Activated naive CD4-positive, alpha-beta T cell treated with anti-CD3 and anti-CD28 coated beads, Interleukin-2, amount 10 ng/mL, durations not matched to agents 7 days and 5 days (primary cell): ENCODE data around the gene RAE1.

Source experiments
- CTCF ChIA-PET: fragments of 350-600 bp; sonication (Branson Sonifier 250); formaldehyde crosslinking; loops from one replicate; lab custom pipeline; 2021; ENCODE audit warnings: antibody characterized with exemption; lab: Charles Lee
- DNase-seq: peaks from one replicate; pipeline ENCODE4 v3.0.0-alpha.2; 2020
- H3K27ac Mint-ChIP-seq: one replicate; pipeline ENCODE4 v1.8.0; 2021; ENCODE audit warnings: mild to moderate bottlenecking, moderate library complexity, mixed read lengths
- H3K27me3 Mint-ChIP-seq: one replicate; pipeline ENCODE4 v1.8.0; 2021; ENCODE audit warnings: mild to moderate bottlenecking, mixed read lengths
- H3K36me3 Mint-ChIP-seq: one replicate; pipeline ENCODE4 v1.8.0; 2021; ENCODE audit warnings: mixed read lengths
- H3K4me1 Mint-ChIP-seq: one replicate; pipeline ENCODE4 v1.8.0; 2021; ENCODE audit warnings: mixed read lengths
- H3K4me3 Mint-ChIP-seq: one replicate; pipeline ENCODE4 v1.8.0; 2021; ENCODE audit warnings: mild to moderate bottlenecking, moderate library complexity, mixed read lengths
- H3K9me3 Mint-ChIP-seq: one replicate; pipeline ENCODE4 v1.8.0; 2021; ENCODE audit warnings: mixed read lengths

The RAE1 gene

GRCh38 chr20:57317789-57318371, 33.2 kb upstream of the RAE1 start:
- Mint-ChIP-seq H3K4me1 (no peaks in the 10 kb centered on the region), H3K27me3 (peaks cover 29% of the 10 kb centered on the region), H3K27ac (no peak overlapping the region), H3K9me3 (no peaks in the 10 kb centered on the region), H3K36me3 (no peaks in the 10 kb centered on the region), H3K4me3 (no peak overlapping the region)
- CTCF ChIA-PET, result no interaction called here
- DNase-seq, result no peak

DNA sequence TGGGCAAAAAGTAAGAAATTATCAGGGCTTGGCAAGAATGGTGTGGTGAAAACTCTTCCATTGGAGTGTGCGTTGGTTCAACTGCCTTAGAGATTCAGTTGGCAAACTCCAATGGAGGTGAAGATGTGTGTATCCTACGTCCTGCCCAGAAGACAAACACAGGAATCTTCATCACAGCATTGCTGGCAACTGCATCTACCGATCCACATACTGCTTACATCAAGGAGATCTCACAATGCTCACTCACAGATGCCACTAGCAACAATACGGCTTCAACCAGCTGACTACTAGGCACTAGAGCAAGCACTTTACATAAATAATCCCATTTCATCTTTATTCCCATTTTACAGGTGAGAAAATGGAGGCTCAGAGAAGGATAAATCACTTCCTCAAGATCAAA, 31.5 kb upstream of the RAE1 start:
- CTCF ChIA-PET, result no interaction called here
- no peak overlapping the region for H3K4me3 Mint-ChIP-seq
- peaks cover 32% of the 10 kb centered on the region for H3K27me3 Mint-ChIP-seq

DNA sequence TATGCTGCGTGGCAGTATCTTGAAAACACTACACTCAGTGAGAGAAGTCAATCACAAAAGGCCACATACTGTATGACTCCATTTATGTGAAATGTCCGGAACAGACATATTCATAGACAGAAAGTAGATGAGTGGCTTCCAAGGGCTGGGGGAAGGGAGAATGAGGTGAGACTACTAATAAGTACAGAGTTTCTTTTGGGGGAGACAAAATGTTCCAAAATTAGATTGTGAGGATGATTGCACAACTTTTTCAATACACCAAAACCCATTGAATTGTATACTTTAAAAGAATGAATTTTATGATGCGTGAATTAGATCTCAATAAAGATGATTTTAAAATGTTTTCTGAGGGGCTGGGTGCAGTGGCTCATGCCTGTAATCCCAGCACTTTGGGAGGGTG, 30.7 kb upstream of the RAE1 start:
- H3K9me3 Mint-ChIP-seq, result no peaks in the 10 kb centered on the region
- H3K27me3 Mint-ChIP-seq, result peaks cover 34% of the 10 kb centered on the region
- DNase-seq, result no peak
- no peak overlapping the region for H3K27ac Mint-ChIP-seq
- CTCF ChIA-PET, result no interaction called here
- H3K4me1 Mint-ChIP-seq, result no peaks in the 10 kb centered on the region
- no peaks in the 10 kb centered on the region for H3K36me3 Mint-ChIP-seq
- H3K4me3 Mint-ChIP-seq, result no peak overlapping the region

More for the DNA sequence above, 31.5 kb upstream of the RAE1 start:
- no peaks in the 10 kb centered on the region for H3K4me1 Mint-ChIP-seq
- DNase-seq, result no peak
- H3K36me3 Mint-ChIP-seq, result no peaks in the 10 kb centered on the region
- no peak overlapping the region for H3K27ac Mint-ChIP-seq
- H3K9me3 Mint-ChIP-seq, result no peaks in the 10 kb centered on the region

DNA sequence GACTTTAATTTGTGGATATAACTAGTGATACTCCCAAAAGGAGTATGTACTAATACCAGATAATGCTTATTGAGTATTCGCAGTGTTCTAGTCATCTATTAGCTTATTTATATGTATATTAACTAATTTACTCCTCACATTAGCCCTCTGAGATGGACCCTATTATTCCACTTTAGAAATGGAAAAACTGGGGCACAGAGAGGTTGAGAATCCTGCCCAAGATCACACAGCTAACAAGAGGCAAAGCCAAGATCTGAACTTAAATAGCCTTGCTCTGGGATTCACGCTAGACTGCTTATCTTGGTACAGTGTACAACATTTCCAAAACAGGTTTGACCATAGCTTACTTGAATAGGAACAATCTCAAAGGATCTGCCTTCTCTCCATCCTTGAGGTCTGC, 29.9 kb upstream of the RAE1 start:
- no peaks in the 10 kb centered on the region for H3K36me3 Mint-ChIP-seq
- no peak for DNase-seq
- no peaks in the 10 kb centered on the region for H3K4me1 Mint-ChIP-seq
- H3K9me3 Mint-ChIP-seq, result no peaks in the 10 kb centered on the region
- CTCF ChIA-PET, result no interaction called here
- peaks cover 42% of the 10 kb centered on the region for H3K27me3 Mint-ChIP-seq
- no peak overlapping the region for H3K27ac Mint-ChIP-seq
- H3K4me3 Mint-ChIP-seq, result no peak overlapping the region

DNA sequence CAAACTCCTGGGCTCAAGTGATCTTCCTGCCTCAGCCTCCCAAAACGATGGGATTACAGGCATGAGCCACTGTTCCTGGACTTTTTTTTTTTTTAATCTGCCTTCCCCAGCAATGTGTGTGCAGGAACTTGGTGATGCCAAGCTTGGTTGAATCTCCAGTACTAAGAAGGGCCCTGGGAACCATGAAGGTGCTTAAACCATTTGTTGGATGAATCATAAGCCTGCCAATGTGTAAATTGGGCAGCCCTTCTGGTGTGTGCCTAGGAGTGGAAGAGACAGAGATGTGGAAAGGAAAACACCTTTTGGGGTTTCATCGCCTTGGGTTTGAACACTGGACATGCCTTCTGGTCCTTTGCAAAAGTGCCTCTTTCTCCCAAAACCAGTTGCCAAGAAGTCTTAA, 28.6 kb upstream of the RAE1 start:
- Mint-ChIP-seq H3K9me3 (no peaks in the 10 kb centered on the region), H3K27ac (no peak overlapping the region), H3K4me1 (no peaks in the 10 kb centered on the region), H3K27me3 (peaks cover 51% of the 10 kb centered on the region), H3K36me3 (no peaks in the 10 kb centered on the region), H3K4me3 (no peak overlapping the region)
- CTCF ChIA-PET, result interaction anchor here (0.7 kb wide), 1 partner anchor 45 kb away, joined by 3 read pairs; no protein-coding TSS in a partner anchor
- no peak for DNase-seq

DNA sequence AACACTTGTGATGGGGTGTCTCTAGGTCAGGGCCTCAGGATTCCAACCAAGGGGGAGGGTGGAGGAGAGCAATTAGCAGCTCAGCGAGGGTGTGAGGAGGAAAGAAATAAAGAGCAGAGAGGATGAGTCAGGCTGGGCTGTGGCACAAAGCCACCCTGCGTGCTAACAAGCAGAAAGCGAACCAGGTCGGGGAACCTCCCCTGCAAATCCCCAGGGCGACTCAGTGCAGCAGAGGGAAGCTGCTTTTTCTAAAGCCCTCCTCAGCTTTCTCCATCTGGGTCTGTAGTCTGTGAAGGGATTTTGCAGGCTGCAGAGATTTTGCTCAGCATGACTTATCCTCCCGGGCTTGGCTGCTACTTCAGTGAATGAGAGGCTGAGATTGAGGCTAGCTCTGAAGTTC, 28.0 kb upstream of the RAE1 start:
- Mint-ChIP-seq H3K4me1 (no peaks in the 10 kb centered on the region), H3K9me3 (no peaks in the 10 kb centered on the region), H3K27me3 (peaks cover 52% of the 10 kb centered on the region), H3K36me3 (no peaks in the 10 kb centered on the region), H3K4me3 (no peak overlapping the region), H3K27ac (no peak overlapping the region)
- CTCF ChIA-PET, result no interaction called here
- no peak for DNase-seq

GRCh38 chr20:57325632-57326356, 25.3 kb upstream of the RAE1 start:
- Mint-ChIP-seq H3K4me3 (no peak overlapping the region), H3K27me3 (peaks cover 69% of the 10 kb centered on the region), H3K36me3 (no peaks in the 10 kb centered on the region), H3K27ac (no peak overlapping the region), H3K9me3 (no peaks in the 10 kb centered on the region), H3K4me1 (no peaks in the 10 kb centered on the region)
- DNase-seq, result no peak
- CTCF ChIA-PET, result interaction anchor here (1.0 kb wide), 1 partner anchor 235 kb away, joined by 3 read pairs; no protein-coding TSS in a partner anchor

GRCh38 chr20:57326667-57327455, 24.2 kb upstream of the RAE1 start:
- Mint-ChIP-seq H3K9me3 (no peaks in the 10 kb centered on the region), H3K4me1 (no peaks in the 10 kb centered on the region), H3K27me3 (peaks cover 65% of the 10 kb centered on the region), H3K4me3 (no peak overlapping the region), H3K36me3 (no peaks in the 10 kb centered on the region), H3K27ac (no peak overlapping the region)
- no peak for DNase-seq
- CTCF ChIA-PET, result interaction anchor here (1.0 kb wide), 1 partner anchor 236 kb away, joined by 3 read pairs; no protein-coding TSS in a partner anchor

DNA sequence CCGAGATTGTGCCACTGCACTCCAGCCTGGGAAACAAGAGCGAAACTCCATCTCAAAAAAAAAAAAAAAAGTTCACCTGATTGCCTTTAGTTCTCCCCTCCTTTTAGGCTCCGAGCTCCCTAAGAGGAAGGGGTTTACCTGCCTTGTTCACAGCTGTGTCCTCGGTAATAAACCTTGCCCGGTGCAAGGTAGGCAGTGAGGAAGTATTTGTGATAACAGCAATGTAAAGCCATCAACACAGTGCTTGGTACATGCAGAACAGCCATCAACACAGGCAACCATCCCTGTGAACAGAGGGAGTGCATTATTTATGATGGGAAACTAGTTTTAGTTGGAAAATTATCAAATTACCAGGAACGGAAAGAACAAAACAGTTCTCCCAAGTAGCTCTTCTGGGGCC, 23.2 kb upstream of the RAE1 start:
- no peak for DNase-seq
- no peak overlapping the region for H3K4me3 Mint-ChIP-seq
- CTCF ChIA-PET, result no interaction called here
- H3K27ac Mint-ChIP-seq, result no peak overlapping the region
- H3K4me1 Mint-ChIP-seq, result no peaks in the 10 kb centered on the region
- peaks cover 62% of the 10 kb centered on the region for H3K27me3 Mint-ChIP-seq
- no peaks in the 10 kb centered on the region for H3K36me3 Mint-ChIP-seq
- H3K9me3 Mint-ChIP-seq, result no peaks in the 10 kb centered on the region

GRCh38 chr20:57329608-57330221, 21.3 kb upstream of the RAE1 start, which contains the start of gene SPO11:
SPO11 (plus strand) TSS chr20:57329803; CDS start chr20:57329868, 65 bp downstream.
- Mint-ChIP-seq H3K9me3 (no peaks in the 10 kb centered on the region), H3K4me1 (no peaks in the 10 kb centered on the region), H3K36me3 (no peaks in the 10 kb centered on the region), H3K4me3 (no peak within 1 kb of the TSS), H3K27ac (no peak within 1 kb of the TSS), H3K27me3 (peaks cover 59% of the 10 kb centered on the region)
- no peak for DNase-seq
- CTCF ChIA-PET, result interaction anchor here (1.2 to 4.9 kb wide), 2 partner anchors 10 to 239 kb away, joined by 5 to 28 read pairs; no protein-coding TSS in a partner anchor

- DNase-seq, result no peak
- no peak overlapping the region for H3K27ac Mint-ChIP-seq
- no peaks in the 10 kb centered on the region for H3K36me3 Mint-ChIP-seq
- CTCF ChIA-PET, result interaction anchor here (4.9 kb wide), 1 partner anchor 240 kb away, joined by 28 read pairs; no protein-coding TSS in a partner anchor
- H3K9me3 Mint-ChIP-seq, result no peaks in the 10 kb centered on the region
- no peaks in the 10 kb centered on the region for H3K4me1 Mint-ChIP-seq
- no peak overlapping the region for H3K4me3 Mint-ChIP-seq
- peaks cover 52% of the 10 kb centered on the region for H3K27me3 Mint-ChIP-seq
Measured at GRCh38 chr20:57330998-57331397, 20.1 kb upstream of the RAE1 start.

- Mint-ChIP-seq H3K4me1 (no peaks in the 10 kb centered on the region), H3K4me3 (no peak overlapping the region), H3K36me3 (no peaks in the 10 kb centered on the region), H3K9me3 (no peaks in the 10 kb centered on the region), H3K27ac (no peak overlapping the region), H3K27me3 (peaks cover 44% of the 10 kb centered on the region)
- DNase-seq, result no peak
- CTCF ChIA-PET, result interaction anchor here (1.3 to 4.9 kb wide), 3 partner anchors 12 to 241 kb away, joined by 5 to 28 read pairs (median 9); no protein-coding TSS in a partner anchor
Measured at GRCh38 chr20:57332105-57333089, 18.7 kb upstream of the RAE1 start.

GRCh38 chr20:57335392-57335791, 15.7 kb upstream of the RAE1 start:
- Mint-ChIP-seq H3K4me1 (no peaks in the 10 kb centered on the region), H3K27me3 (peaks cover 26% of the 10 kb centered on the region), H3K36me3 (no peaks in the 10 kb centered on the region), H3K9me3 (no peaks in the 10 kb centered on the region), H3K27ac (no peak overlapping the region), H3K4me3 (no peak overlapping the region)
- CTCF ChIA-PET, result interaction anchor here (0.6 kb wide), 1 partner anchor 242 kb away, joined by 3 read pairs; no protein-coding TSS in a partner anchor
- DNase-seq, result no peak
